HCT116 (cell line): Measurements from ENCODE around the gene ACKR3. TPM values are rescaled to one million over a fixed set of nuclear protein-coding genes. Genes with fewer than 3 reads are reported as not detected.

Source experiments
- ATAC-seq: fragments of 200-7000 bp; cut with Tn5 transposase; 2 replicates; pipeline ENCODE4 v1.9.1; 2020; ENCODE audit warnings: mild to moderate bottlenecking, moderate library complexity
- BruUV-seq: library from RNA; stranded (reverse); fragments of 400-500 nt; replicated peaks from 2 replicates; lab custom pipeline; 2021; lab: Mats Ljungman, UMichigan
- CTCF ChIA-PET: fragments of 300-600 bp; sonication (Branson Sonifier 250); formaldehyde crosslinking; loops from one replicate; lab custom pipeline; 2021; ENCODE audit warnings: antibody characterized with exemption; lab: Charles Lee
- POLR2A ChIA-PET: fragments of 300-600, 350-600 bp; sonication (Branson Sonifier 250); formaldehyde crosslinking; loops from one replicate; lab custom pipeline; 2021; ENCODE audit warnings: antibody characterized with exemption; lab: Charles Lee
- RAD21 ChIA-PET, 2 experiments: fragments of 300-600 bp; sonication (Branson Sonifier 250); formaldehyde crosslinking; loops; one replicate each; lab custom pipeline; 2023; ENCODE audit warnings: low total read pairs in 2 of 2; ENCODE audit not compliant: uncharacterized antibody in 2 of 2, unreplicated experiment in 2 of 2, low non-redundant PET in 1 of 2; lab: Charles Lee
- DNase-seq: peaks from one replicate; pipeline ENCODE4 v3.0.0-alpha.2; 2010; ENCODE audit warnings: low read depth, low spot score
- H2AFZ ChIP-seq: fragments of 200-600 bp; shearing (Covaris generic), sonication (generic); 2 replicates; pipeline ENCODE4 v1.6.1; 2017; ENCODE audit warnings: low read depth, mixed run types, mixed read lengths, antibody characterized with exemption, low read length; ENCODE audit not compliant: poor library complexity, severe bottlenecking
- H3K27ac ChIP-seq: 2 replicates; pipeline ENCODE4 v1.5.1; 2012; ENCODE audit warnings: low read depth, low read length
- H3K27me3 ChIP-seq: fragments of 200-600 bp; sonication (generic); 2 replicates; pipeline ENCODE4 v1.6.1; 2016; ENCODE audit warnings: mixed run types, low read length, mixed read lengths; ENCODE audit not compliant: insufficient read depth
- H3K36me3 ChIP-seq, 2 experiments: fragments of 200-500 bp in 1 of 2; fragments of 200-600 bp in 1 of 2; sonication (Bioruptor generic) in 1 of 2; sonication (generic) in 1 of 2; 2 replicates each; pipeline versions ENCODE4 v1.5.1 to v1.6.1; 2014 to 2016; ENCODE audit warnings: low read length in 2 of 2, inconsistent platforms in 1 of 2, mixed read lengths in 1 of 2, mixed run types in 1 of 2; ENCODE audit not compliant: insufficient read depth in 2 of 2, control insufficient read depth in 1 of 2
- H3K4me1 ChIP-seq, 2 experiments: fragments of 200-600 bp in 1 of 2; sonication (generic) in 1 of 2; 2 replicates each; pipeline versions ENCODE4 v1.5.1 to v1.6.1; 2012 to 2017; ENCODE audit warnings: low read length in 2 of 2, inconsistent platforms in 1 of 2, mild to moderate bottlenecking in 1 of 2, mixed read lengths in 1 of 2, mixed run types in 1 of 2, moderate library complexity in 1 of 2; ENCODE audit not compliant: insufficient read depth in 2 of 2, control insufficient read depth in 1 of 2
- H3K4me2 ChIP-seq: fragments of 200-600 bp; sonication (generic); 2 replicates; pipeline ENCODE4 v1.6.1; 2017; ENCODE audit warnings: mixed run types, low read length, mixed read lengths
- H3K4me3 ChIP-seq, 2 experiments: fragments of 200-600 bp in 1 of 2; sonication (generic) in 1 of 2; replicated peaks in 1 of 2; 2 replicates each; pipeline ENCODE4 v1.5.1; 2011 to 2016; ENCODE audit warnings: low read length in 2 of 2, control low read depth in 1 of 2, low read depth in 1 of 2, mild to moderate bottlenecking in 1 of 2, mixed read lengths in 1 of 2, mixed run types in 1 of 2
- H3K79me2 ChIP-seq: fragments of 200-600 bp; sonication (generic); 2 replicates; pipeline ENCODE4 v1.6.1; 2017; ENCODE audit warnings: mild to moderate bottlenecking, mixed run types, low read length, moderate library complexity, mixed read lengths; ENCODE audit not compliant: insufficient read depth
- H3K9ac ChIP-seq: fragments of 200-600 bp; sonication (generic); 2 replicates; pipeline ENCODE4 v1.6.1; 2016; ENCODE audit warnings: low read length, mixed read lengths
- H3K9me2 ChIP-seq: fragments of 200-600 bp; sonication (generic), shearing (Covaris generic); 2 replicates; pipeline ENCODE4 v1.6.1; 2017; ENCODE audit warnings: mixed run types, mild to moderate bottlenecking, moderate library complexity; ENCODE audit not compliant: insufficient read depth
- H3K9me3 ChIP-seq, 2 experiments: fragments of 200-500 bp in 1 of 2; fragments of 200-600 bp in 1 of 2; sonication (Bioruptor generic) in 1 of 2; sonication (generic) in 1 of 2; 2 replicates each; pipeline ENCODE4 v1.6.1; 2014 to 2017; ENCODE audit warnings: low read length in 2 of 2, mixed read lengths in 2 of 2, inconsistent platforms in 1 of 2, low read depth in 1 of 2, mild to moderate bottlenecking in 1 of 2, mixed run types in 1 of 2, moderate library complexity in 1 of 2; ENCODE audit not compliant: control insufficient read depth in 1 of 2, insufficient read depth in 1 of 2
- H4K20me1 ChIP-seq: fragments of 200-600 bp; sonication (generic), shearing (Covaris generic); 2 replicates; pipeline ENCODE4 v1.6.1; 2017; ENCODE audit warnings: mixed run types, mild to moderate bottlenecking, moderate library complexity; ENCODE audit not compliant: insufficient read depth
- CEBPB ChIP-seq: IDR thresholded peaks from 2 replicates; pipeline ENCODE4 v1.6.1; 2012; ENCODE audit warnings: low read depth
- EGR1 ChIP-seq: IDR thresholded peaks from 2 replicates; pipeline ENCODE4 v1.6.1; 2012; ENCODE audit warnings: low read depth
- ELF1 ChIP-seq: IDR thresholded peaks from 2 replicates; pipeline ENCODE4 v1.6.1; 2012; ENCODE audit warnings: low read depth, borderline replicate concordance
- EZH2phosphoT487 ChIP-seq: fragments of 200-600 bp; IDR thresholded peaks from 2 replicates; pipeline ENCODE4 v1.6.1; 2018; ENCODE audit warnings: antibody characterized with exemption, borderline replicate concordance
- FOSL1 ChIP-seq: IDR thresholded peaks from 2 replicates; pipeline ENCODE4 v1.6.1; 2012; ENCODE audit warnings: low read depth
- JUND ChIP-seq: IDR thresholded peaks from 2 replicates; pipeline ENCODE4 v1.6.1; 2012
- POLR2A ChIP-seq: IDR thresholded peaks from 2 replicates; pipeline ENCODE4 v1.7.0; 2011; ENCODE audit warnings: borderline replicate concordance; ENCODE audit not compliant: insufficient read depth, insufficient read length; ENCODE audit errors: extremely low read depth
- RAD21 ChIP-seq: IDR thresholded peaks from 2 replicates; pipeline ENCODE4 v1.6.1; 2012; ENCODE audit warnings: low read depth, mild to moderate bottlenecking
- SIN3A ChIP-seq: IDR thresholded peaks from 2 replicates; pipeline ENCODE4 v1.6.1; 2012; ENCODE audit warnings: low read depth
- ZFX ChIP-seq: fragments of 450-650 bp; IDR thresholded peaks from 2 replicates; pipeline ENCODE4 v1.6.1; 2017
- ZNF274 ChIP-seq: fragments of 200-500 bp; sonication (Bioruptor generic); IDR thresholded peaks from 2 replicates; pipeline ENCODE4 v1.6.1; 2014; ENCODE audit warnings: mild to moderate bottlenecking, low read depth, low read length, inconsistent platforms
- intact Hi-C: fragments of 100-400 bp; cut with micrococcal nuclease; formaldehyde crosslinking; loops from 2 replicates; pipeline ENCODE4 v1.10.0; 2022
- total RNA-seq: library from RNA; stranded (reverse); gene quantifications from one replicate; pipeline ENCODE4 v1.2.1, GENCODE V29; 2021; ENCODE audit not compliant: unreplicated experiment
- TF ChIP-seq, protein P1 (sequence below): IDR thresholded peaks from 2 replicates; pipeline ENCODE4 v1.6.1; 2012; ENCODE audit warnings: low read depth
- TF ChIP-seq, protein P2 (sequence below), 3 experiments: fragments of 200-600 bp in 1 of 3; sonication (generic) in 1 of 3; IDR thresholded peaks in 2 of 3; conservative IDR thresholded peaks in 1 of 3; 2 replicates each; pipeline ENCODE4 v1.5.1; 2012 to 2017; ENCODE audit warnings: low read depth in 2 of 3, low read length in 2 of 3, antibody characterized with exemption in 1 of 3, borderline replicate concordance in 1 of 3, control low read depth in 1 of 3, mild to moderate bottlenecking in 1 of 3, mixed read lengths in 1 of 3, mixed run types in 1 of 3, moderate library complexity in 1 of 3; ENCODE audit not compliant: insufficient read depth in 1 of 3
- TF ChIP-seq, protein P3 (sequence below): IDR thresholded peaks from 2 replicates; pipeline ENCODE4 v1.6.1; 2012
- TF ChIP-seq, protein P4 (sequence below): IDR thresholded peaks from 2 replicates; pipeline ENCODE4 v1.6.1; 2012

The ACKR3 gene
- total RNA-seq, 1 experiment from 2014 or later = 0.20 TPM

DNA sequence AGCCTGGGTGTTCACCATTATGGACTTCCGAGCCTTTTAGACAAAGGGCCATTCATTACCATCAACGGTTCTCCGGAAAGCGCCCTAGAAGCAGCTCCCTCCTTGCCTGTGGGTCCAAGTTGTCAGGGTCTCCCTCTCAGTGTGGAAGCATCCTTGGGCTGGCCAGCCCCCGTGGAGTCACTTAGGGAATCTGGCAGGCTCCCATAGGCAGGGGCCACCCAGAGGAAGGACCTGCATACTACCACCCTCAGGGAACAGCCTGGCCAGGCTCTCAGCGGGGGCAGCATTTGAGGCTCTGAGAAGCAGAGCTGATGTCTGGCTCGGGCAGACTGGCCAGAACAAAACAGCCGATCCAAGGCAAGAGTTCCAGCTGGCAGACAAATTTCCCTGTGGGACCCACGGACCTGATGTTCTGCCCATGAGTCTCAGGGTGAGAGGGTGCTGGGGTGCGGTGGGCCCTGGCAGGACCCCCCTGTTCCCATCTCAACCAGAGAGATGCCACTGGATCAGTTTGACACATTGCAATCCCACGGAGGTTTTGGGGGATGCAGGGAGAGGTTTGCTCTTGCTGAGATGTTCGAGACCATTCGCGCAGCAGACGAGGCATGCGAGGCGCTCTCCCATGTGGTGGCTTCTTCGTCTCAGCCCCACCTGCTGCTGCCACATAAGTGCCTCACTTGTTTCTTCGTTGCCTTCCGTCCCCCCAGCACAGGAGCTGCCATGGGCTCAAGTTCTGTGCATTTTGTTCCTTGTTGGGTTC lies 56.9 kb downstream of the ACKR3 start (continued):
- TF ChIP-seq, protein P1, sequence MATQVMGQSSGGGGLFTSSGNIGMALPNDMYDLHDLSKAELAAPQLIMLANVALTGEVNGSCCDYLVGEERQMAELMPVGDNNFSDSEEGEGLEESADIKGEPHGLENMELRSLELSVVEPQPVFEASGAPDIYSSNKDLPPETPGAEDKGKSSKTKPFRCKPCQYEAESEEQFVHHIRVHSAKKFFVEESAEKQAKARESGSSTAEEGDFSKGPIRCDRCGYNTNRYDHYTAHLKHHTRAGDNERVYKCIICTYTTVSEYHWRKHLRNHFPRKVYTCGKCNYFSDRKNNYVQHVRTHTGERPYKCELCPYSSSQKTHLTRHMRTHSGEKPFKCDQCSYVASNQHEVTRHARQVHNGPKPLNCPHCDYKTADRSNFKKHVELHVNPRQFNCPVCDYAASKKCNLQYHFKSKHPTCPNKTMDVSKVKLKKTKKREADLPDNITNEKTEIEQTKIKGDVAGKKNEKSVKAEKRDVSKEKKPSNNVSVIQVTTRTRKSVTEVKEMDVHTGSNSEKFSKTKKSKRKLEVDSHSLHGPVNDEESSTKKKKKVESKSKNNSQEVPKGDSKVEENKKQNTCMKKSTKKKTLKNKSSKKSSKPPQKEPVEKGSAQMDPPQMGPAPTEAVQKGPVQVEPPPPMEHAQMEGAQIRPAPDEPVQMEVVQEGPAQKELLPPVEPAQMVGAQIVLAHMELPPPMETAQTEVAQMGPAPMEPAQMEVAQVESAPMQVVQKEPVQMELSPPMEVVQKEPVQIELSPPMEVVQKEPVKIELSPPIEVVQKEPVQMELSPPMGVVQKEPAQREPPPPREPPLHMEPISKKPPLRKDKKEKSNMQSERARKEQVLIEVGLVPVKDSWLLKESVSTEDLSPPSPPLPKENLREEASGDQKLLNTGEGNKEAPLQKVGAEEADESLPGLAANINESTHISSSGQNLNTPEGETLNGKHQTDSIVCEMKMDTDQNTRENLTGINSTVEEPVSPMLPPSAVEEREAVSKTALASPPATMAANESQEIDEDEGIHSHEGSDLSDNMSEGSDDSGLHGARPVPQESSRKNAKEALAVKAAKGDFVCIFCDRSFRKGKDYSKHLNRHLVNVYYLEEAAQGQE = no peak
- TF ChIP-seq EZH2phosphoT487 = no peak

DNA sequence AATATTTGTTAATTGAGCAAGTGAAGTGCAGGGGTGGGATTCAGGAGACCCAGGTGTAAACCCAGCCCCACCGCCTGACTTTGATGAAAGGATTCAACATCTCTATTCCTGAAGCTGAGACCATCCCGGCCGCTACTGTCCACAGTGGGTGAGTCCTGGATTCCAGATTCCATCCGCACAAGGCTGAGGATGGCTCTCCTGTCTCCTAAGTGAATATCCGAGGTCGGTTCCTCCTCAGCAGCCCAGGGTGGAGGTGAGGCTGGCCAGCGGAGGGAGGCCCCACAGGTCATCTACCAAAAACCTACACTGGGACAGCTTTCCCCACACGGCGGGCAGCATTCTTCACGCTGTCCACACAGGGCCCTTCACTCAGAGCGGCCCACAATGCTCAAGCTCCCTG lies 57.6 kb downstream of the ACKR3 start:
- Histone ChIP-seq H2AFZ (no peak overlapping the region), H3K9ac (no peak overlapping the region), H3K36me3 (no peaks in the 10 kb centered on the region), H3K9me2 (no peaks in the 10 kb centered on the region), H3K27me3 (peaks cover 31% of the 10 kb centered on the region), H3K4me2 (no peak overlapping the region), H3K79me2 (no peaks in the 10 kb centered on the region), H3K4me3 (no peak overlapping the region), H4K20me1 (no peaks in the 10 kb centered on the region), H3K9me3 (no peaks in the 10 kb centered on the region), H3K27ac (no peak overlapping the region), H3K4me1 (no peaks in the 10 kb centered on the region)
- ChIA-PET POLR2A (no interaction called here), RAD21 (no interaction called here), CTCF (no interaction called here)
- intact Hi-C loops = no loop called here
- DNase-seq (no peak), ATAC-seq (no peak)
- BruUV-seq = no TSS peak
- TF ChIP-seq RAD21 (no peak), ELF1 (no peak), JUND (no peak), ZFX (no peak), FOSL1 (no peak), CEBPB (no peak), EGR1 (no peak), SIN3A (no peak), EZH2phosphoT487 (no peak), ZNF274 (no peak), POLR2A (no peak)
- TF ChIP-seq, protein P1 = no peak
- TF ChIP-seq, protein P2, sequence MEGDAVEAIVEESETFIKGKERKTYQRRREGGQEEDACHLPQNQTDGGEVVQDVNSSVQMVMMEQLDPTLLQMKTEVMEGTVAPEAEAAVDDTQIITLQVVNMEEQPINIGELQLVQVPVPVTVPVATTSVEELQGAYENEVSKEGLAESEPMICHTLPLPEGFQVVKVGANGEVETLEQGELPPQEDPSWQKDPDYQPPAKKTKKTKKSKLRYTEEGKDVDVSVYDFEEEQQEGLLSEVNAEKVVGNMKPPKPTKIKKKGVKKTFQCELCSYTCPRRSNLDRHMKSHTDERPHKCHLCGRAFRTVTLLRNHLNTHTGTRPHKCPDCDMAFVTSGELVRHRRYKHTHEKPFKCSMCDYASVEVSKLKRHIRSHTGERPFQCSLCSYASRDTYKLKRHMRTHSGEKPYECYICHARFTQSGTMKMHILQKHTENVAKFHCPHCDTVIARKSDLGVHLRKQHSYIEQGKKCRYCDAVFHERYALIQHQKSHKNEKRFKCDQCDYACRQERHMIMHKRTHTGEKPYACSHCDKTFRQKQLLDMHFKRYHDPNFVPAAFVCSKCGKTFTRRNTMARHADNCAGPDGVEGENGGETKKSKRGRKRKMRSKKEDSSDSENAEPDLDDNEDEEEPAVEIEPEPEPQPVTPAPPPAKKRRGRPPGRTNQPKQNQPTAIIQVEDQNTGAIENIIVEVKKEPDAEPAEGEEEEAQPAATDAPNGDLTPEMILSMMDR (IDR thresholded peaks at IDR 0.05 in 2 of 3, conservative IDR thresholded peaks at IDR 0.05 in 1 of 3; ENCODE audit: borderline replicate concordance in 1 of 3, insufficient read depth in 1 of 3, low read depth in 2 of 3, low read length in 2 of 3) = no peak
- TF ChIP-seq, protein P3, sequence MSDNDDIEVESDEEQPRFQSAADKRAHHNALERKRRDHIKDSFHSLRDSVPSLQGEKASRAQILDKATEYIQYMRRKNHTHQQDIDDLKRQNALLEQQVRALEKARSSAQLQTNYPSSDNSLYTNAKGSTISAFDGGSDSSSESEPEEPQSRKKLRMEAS = no peak
- TF ChIP-seq, protein P4, sequence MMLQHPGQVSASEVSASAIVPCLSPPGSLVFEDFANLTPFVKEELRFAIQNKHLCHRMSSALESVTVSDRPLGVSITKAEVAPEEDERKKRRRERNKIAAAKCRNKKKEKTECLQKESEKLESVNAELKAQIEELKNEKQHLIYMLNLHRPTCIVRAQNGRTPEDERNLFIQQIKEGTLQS = no peak
